GM19395 (cell line): ENCODE data around the gene CPVL.
"Not testable (repeated sequence)": the region's sequence is repeated elsewhere in the genome, so short reads cannot be mapped to it uniquely, and the experiment has no call there.

Experiments used
- ATAC-seq: cut with Tn5 transposase; IDR thresholded peaks from one replicate; pipeline ENCODE4 v1.9.1; 2021; ENCODE audit warnings: mild to moderate bottlenecking, moderate library complexity; ENCODE audit not compliant: unreplicated experiment

CPVL gene

GRCh38 chr7:29095631-29096445 lies 50.5 kb downstream of the CPVL start:
- ATAC-seq: no peak

- ATAC-seq: not testable (repeated sequence)
Measured at GRCh38 chr7:29093091-29093490, 53.2 kb downstream of the CPVL start.

- ATAC-seq: no peak
Measured at GRCh38 chr7:29091715-29092114, 54.6 kb downstream of the CPVL start.

- ATAC-seq: no peak
Measured at GRCh38 chr7:29090836-29091601, 55.3 kb downstream of the CPVL start.

- no peak for ATAC-seq
Measured at GRCh38 chr7:29090151-29090805, 56.1 kb downstream of the CPVL start.

- no peak for ATAC-seq
Measured at GRCh38 chr7:29087840-29088170, 58.5 kb downstream of the CPVL start.

GRCh38 chr7:29086545-29086944 lies 59.8 kb downstream of the CPVL start:
- ATAC-seq: no peak

- ATAC-seq: peak; percentile 61
Measured at GRCh38 chr7:29084832-29085231, 61.5 kb downstream of the CPVL start.

- no peak for ATAC-seq
Measured at GRCh38 chr7:29080803-29081202, 65.5 kb downstream of the CPVL start.

GRCh38 chr7:29078311-29079260 lies 67.8 kb downstream of the CPVL start:
- ATAC-seq: no peak

GRCh38 chr7:29077854-29078253 lies 68.5 kb downstream of the CPVL start:
- ATAC-seq: no peak

GRCh38 chr7:29077176-29077575 lies 69.2 kb downstream of the CPVL start:
- ATAC-seq: no peak

GRCh38 chr7:29076631-29077030 lies 69.7 kb downstream of the CPVL start:
- no peak for ATAC-seq

GRCh38 chr7:29075606-29076005 lies 70.7 kb downstream of the CPVL start:
- no peak for ATAC-seq

GRCh38 chr7:29071203-29071874 lies 75.0 kb downstream of the CPVL start:
- no peak for ATAC-seq

- ATAC-seq: no peak
Measured at GRCh38 chr7:29066641-29067040, 79.7 kb downstream of the CPVL start.

GRCh38 chr7:29065181-29065857 lies 81.0 kb downstream of the CPVL start:
- no peak for ATAC-seq

GRCh38 chr7:29063872-29064271 lies 82.5 kb downstream of the CPVL start:
- ATAC-seq: no peak

- ATAC-seq: no peak
Measured at GRCh38 chr7:29063236-29063635, 83.1 kb downstream of the CPVL start.
